ENCODE measurements around the gene DHX35. TPM values are rescaled to one million over a fixed set of nuclear protein-coding genes. Genes with fewer than 3 reads are reported as not detected.

The DHX35 gene
- polyA plus RNA-seq, 3 donors: 1.6 to 11.2 (median 2.7) TPM

- no peak overlapping the region for H3K4me3 ChIP-seq (replicated peaks in 1 of 3; ENCODE audit: low read depth in 2 of 3, low read length in 3 of 3)
- Mint-ChIP-seq H3K9me3 (no peaks in the 10 kb centered on the region), H3K4me1 (no peaks in the 10 kb centered on the region), H3K27me3 (ENCODE audit: low read depth in 3 of 3) (no peaks in the 10 kb centered on the region), H3K36me3 (peaks cover 71 to 73% of the 10 kb centered on the region in 2 donors), H3K4me3 (no peak overlapping the region), H3K27ac (peak overlapping the region in 1 of 7 donors; percentile 32)
- intact Hi-C loops (cut with micrococcal nuclease): no loop called here
- WGBS (ENCODE audit: insufficient coverage): 100% methylated on average over 2 of the region's 2 CpGs
- H3K4me1 ChIP-seq (ENCODE audit: control insufficient read depth in 1 of 2, insufficient read depth in 2 of 2, low read length in 2 of 2): no peaks in the 10 kb centered on the region
- H3K27ac ChIP-seq (ENCODE audit: low read depth in 1 of 2, low read length in 2 of 2): no peak overlapping the region
- peaks cover 13% of the 10 kb centered on the region for H3K79me2 ChIP-seq (ENCODE audit: insufficient read depth, low read length)
- TF ChIP-seq, protein P1, sequence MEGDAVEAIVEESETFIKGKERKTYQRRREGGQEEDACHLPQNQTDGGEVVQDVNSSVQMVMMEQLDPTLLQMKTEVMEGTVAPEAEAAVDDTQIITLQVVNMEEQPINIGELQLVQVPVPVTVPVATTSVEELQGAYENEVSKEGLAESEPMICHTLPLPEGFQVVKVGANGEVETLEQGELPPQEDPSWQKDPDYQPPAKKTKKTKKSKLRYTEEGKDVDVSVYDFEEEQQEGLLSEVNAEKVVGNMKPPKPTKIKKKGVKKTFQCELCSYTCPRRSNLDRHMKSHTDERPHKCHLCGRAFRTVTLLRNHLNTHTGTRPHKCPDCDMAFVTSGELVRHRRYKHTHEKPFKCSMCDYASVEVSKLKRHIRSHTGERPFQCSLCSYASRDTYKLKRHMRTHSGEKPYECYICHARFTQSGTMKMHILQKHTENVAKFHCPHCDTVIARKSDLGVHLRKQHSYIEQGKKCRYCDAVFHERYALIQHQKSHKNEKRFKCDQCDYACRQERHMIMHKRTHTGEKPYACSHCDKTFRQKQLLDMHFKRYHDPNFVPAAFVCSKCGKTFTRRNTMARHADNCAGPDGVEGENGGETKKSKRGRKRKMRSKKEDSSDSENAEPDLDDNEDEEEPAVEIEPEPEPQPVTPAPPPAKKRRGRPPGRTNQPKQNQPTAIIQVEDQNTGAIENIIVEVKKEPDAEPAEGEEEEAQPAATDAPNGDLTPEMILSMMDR (IDR thresholded peaks at IDR 0.05): no peak
- no peak overlapping the region for H2AFZ ChIP-seq (ENCODE audit: insufficient read depth, low read depth, low read length, poor library complexity, severe bottlenecking)
- no peak overlapping the region for H3K4me2 ChIP-seq (replicated peaks; ENCODE audit: extremely low read depth, low read length, poor library complexity, severe bottlenecking)
- H3K9ac ChIP-seq (ENCODE audit: insufficient read depth, low read length, poor library complexity, severe bottlenecking): no peak overlapping the region
- DNase-seq: no peak
- H4K20me1 ChIP-seq (ENCODE audit: insufficient read depth, low read length): no peaks in the 10 kb centered on the region
- peaks cover 60 to 92% of the 10 kb centered on the region in 2 donors for H3K36me3 ChIP-seq (replicated peaks in 1 of 2; ENCODE audit: control insufficient read depth in 1 of 2, insufficient read depth in 2 of 2, low read length in 2 of 2)
- no peaks in the 10 kb centered on the region for H3K27me3 ChIP-seq (ENCODE audit: control insufficient read depth in 2 of 2, insufficient read depth in 2 of 2, low read length in 2 of 2)
- no peaks in the 10 kb centered on the region for H3K9me3 ChIP-seq (replicated peaks in 1 of 2; ENCODE audit: control insufficient read depth in 1 of 2, insufficient read depth in 1 of 2, low read length in 2 of 2)
These were observed 11.9 kb upstream of the DHX35 start for GRCh38 chr20:38950254-38950653.

- no peak for DNase-seq
These were observed 10.5 kb upstream of the DHX35 start for GRCh38 chr20:38951611-38952010.

More at GRCh38 chr20:38951611-38952010, 10.5 kb upstream of the DHX35 start:
- Histone ChIP-seq H3K27me3 (ENCODE audit: control insufficient read depth in 2 of 2, insufficient read depth in 2 of 2, low read length in 2 of 2) (no peaks in the 10 kb centered on the region), H3K36me3 (replicated peaks in 1 of 2; ENCODE audit: control insufficient read depth in 1 of 2, insufficient read depth in 2 of 2, low read length in 2 of 2) (peaks cover 56 to 82% of the 10 kb centered on the region in 2 donors), H3K4me3 (replicated peaks in 1 of 3; ENCODE audit: low read depth in 2 of 3, low read length in 3 of 3) (no peak overlapping the region), H3K4me2 (replicated peaks; ENCODE audit: extremely low read depth, low read length, poor library complexity, severe bottlenecking) (no peak overlapping the region), H4K20me1 (ENCODE audit: insufficient read depth, low read length) (no peaks in the 10 kb centered on the region), H3K9ac (ENCODE audit: insufficient read depth, low read length, poor library complexity, severe bottlenecking) (no peak overlapping the region), H3K9me3 (replicated peaks in 1 of 2; ENCODE audit: control insufficient read depth in 1 of 2, insufficient read depth in 1 of 2, low read length in 2 of 2) (no peaks in the 10 kb centered on the region), H2AFZ (ENCODE audit: insufficient read depth, low read depth, low read length, poor library complexity, severe bottlenecking) (no peak overlapping the region), H3K79me2 (ENCODE audit: insufficient read depth, low read length) (peaks cover 5% of the 10 kb centered on the region), H3K27ac (ENCODE audit: low read depth in 1 of 2, low read length in 2 of 2) (no peak overlapping the region), H3K4me1 (ENCODE audit: control insufficient read depth in 1 of 2, insufficient read depth in 2 of 2, low read length in 2 of 2) (no peaks in the 10 kb centered on the region)
- WGBS (ENCODE audit: insufficient coverage): 100% methylated on average over 9 of the region's 9 CpGs
- Mint-ChIP-seq H3K27ac (no peak overlapping the region), H3K27me3 (ENCODE audit: low read depth in 3 of 3) (no peaks in the 10 kb centered on the region), H3K9me3 (peaks cover 0 to 2% (median 0%) of the 10 kb centered on the region in 7 donors), H3K4me3 (no peak overlapping the region), H3K36me3 (peaks cover 65 to 68% of the 10 kb centered on the region in 2 donors), H3K4me1 (no peaks in the 10 kb centered on the region)
- TF ChIP-seq, protein P1 (IDR thresholded peaks at IDR 0.05): no peak
- intact Hi-C loops (cut with micrococcal nuclease): no loop called here

Data from CD14-positive monocyte (primary cell).